ENCODE results near the gene UBE2E2.

The UBE2E2 gene

GRCh38 chr3:23457697-23458096 is 254.6 kb downstream of the UBE2E2 start:
- FAIRE-seq: no peak
- no peak for DNase-seq (ENCODE audit: insufficient read length)
- no peak for TF ChIP-seq POLR2AphosphoS5 (IDR thresholded peaks at IDR 0.05; ENCODE audit: low read depth, low read length)
- TF ChIP-seq TAF1 (IDR thresholded peaks at IDR 0.05; ENCODE audit: borderline replicate concordance, low read depth, low read length): no peak
- TF ChIP-seq POLR2A (IDR thresholded peaks at IDR 0.05; ENCODE audit: low read depth, low read length): no peak

DNA sequence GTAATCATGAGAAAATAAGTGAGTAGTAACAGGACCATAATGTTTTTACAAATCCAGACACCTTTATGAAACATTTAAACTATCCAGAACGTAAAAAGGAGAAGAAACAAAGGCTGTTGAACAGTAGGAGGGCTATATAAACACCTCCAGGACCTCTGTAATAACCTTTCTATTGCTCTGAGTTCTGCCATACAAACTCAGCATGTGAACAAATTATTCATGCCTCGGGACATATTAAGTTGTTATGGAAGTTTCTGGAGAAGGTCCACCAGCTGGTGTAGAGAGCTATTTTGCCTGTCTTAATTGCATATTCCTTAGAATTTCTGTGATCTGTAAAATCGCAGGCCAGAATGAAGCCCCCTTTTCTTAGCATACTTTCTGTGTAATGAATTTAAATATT is 256.3 kb downstream of the UBE2E2 start:
- FAIRE-seq: no peak
- no peak for TF ChIP-seq POLR2A (IDR thresholded peaks at IDR 0.05; ENCODE audit: low read depth, low read length)
- no peak for TF ChIP-seq POLR2AphosphoS5 (IDR thresholded peaks at IDR 0.05; ENCODE audit: low read depth, low read length)
- TF ChIP-seq TAF1 (IDR thresholded peaks at IDR 0.05; ENCODE audit: borderline replicate concordance, low read depth, low read length): no peak

DNA sequence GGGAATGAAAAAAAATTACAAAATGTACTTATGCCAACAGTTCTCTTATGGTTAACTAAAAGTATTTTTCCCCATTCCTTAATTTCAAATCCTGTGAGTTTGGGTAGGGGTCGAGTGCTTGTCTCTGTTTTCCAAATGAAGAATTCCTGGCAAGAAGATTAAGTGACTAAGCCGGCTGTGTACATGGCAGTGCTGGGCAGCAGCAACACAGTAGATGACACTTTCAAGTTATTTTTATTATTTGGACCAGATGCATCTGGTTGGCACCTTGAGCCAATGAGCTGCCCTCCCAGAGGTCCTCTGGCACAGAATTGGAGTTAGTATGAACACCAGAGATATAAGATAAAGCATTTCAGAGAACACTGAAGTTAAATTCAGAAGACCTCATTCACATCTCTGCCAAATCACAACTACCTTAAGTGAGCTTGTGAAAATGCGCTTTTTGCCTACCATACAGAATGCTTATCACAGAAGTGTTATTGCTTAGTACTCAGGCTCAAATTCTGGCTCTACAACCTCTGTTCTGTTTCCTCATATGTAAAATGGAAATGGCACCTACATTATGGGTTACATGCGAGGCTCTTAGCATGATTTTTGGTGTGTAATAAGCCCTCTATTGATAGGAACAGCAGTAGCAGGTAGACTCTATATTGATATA is 256.9 kb downstream of the UBE2E2 start:
- FAIRE-seq: no peak
- TF ChIP-seq POLR2AphosphoS5 (IDR thresholded peaks at IDR 0.05; ENCODE audit: low read depth, low read length): no peak
- no peak for TF ChIP-seq POLR2A (IDR thresholded peaks at IDR 0.05; ENCODE audit: low read depth, low read length)
- no peak for TF ChIP-seq TAF1 (IDR thresholded peaks at IDR 0.05; ENCODE audit: borderline replicate concordance, low read depth, low read length)
- DNase-seq (ENCODE audit: insufficient read length): no peak

More for the DNA sequence above, 256.3 kb downstream of the UBE2E2 start:
- DNase-seq (ENCODE audit: insufficient read length): no peak

GRCh38 chr3:23461069-23461468 is 257.9 kb downstream of the UBE2E2 start:
- TF ChIP-seq TAF1 (IDR thresholded peaks at IDR 0.05; ENCODE audit: borderline replicate concordance, low read depth, low read length) (no peak), POLR2AphosphoS5 (IDR thresholded peaks at IDR 0.05; ENCODE audit: low read depth, low read length) (no peak), POLR2A (IDR thresholded peaks at IDR 0.05; ENCODE audit: low read depth, low read length) (no peak)
- DNase-seq (ENCODE audit: insufficient read length) (no peak), FAIRE-seq (no peak)

GRCh38 chr3:23463791-23464190 is 260.7 kb downstream of the UBE2E2 start:
- FAIRE-seq: no peak
- no peak for DNase-seq (ENCODE audit: insufficient read length)

DNA sequence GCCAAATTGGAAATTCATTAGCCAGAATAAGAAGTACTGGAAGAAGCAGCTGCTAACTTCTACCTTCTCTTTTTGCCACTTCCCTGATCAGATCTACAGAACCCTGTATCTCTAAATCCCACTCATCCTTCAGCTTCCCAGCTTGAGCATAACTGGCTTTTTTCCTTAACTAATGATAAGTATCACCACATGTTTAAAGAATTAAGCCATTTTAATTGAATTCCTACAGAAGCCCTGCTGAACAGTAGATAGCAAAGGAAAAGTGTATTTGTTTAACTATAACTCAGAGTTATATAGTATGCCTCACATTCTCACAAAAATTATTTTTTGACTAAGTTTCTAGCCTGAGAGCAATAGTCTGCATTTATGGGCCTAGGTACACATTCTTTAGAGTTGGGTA is 262.4 kb downstream of the UBE2E2 start:
- FAIRE-seq (no peak), DNase-seq (ENCODE audit: insufficient read length) (no peak)
- no peak for TF ChIP-seq TAF1 (IDR thresholded peaks at IDR 0.05; ENCODE audit: borderline replicate concordance, low read depth, low read length)
- TF ChIP-seq POLR2A (IDR thresholded peaks at IDR 0.05; ENCODE audit: low read depth, low read length): no peak
- no peak for TF ChIP-seq POLR2AphosphoS5 (IDR thresholded peaks at IDR 0.05; ENCODE audit: low read depth, low read length)

More at GRCh38 chr3:23463791-23464190, 260.7 kb downstream of the UBE2E2 start:
- TF ChIP-seq POLR2A (IDR thresholded peaks at IDR 0.05; ENCODE audit: low read depth, low read length) (no peak), TAF1 (IDR thresholded peaks at IDR 0.05; ENCODE audit: borderline replicate concordance, low read depth, low read length) (no peak), POLR2AphosphoS5 (IDR thresholded peaks at IDR 0.05; ENCODE audit: low read depth, low read length) (no peak)

GRCh38 chr3:23468203-23468602 is 265.1 kb downstream of the UBE2E2 start:
- DNase-seq (ENCODE audit: insufficient read length) (no peak), FAIRE-seq (no peak)
- TF ChIP-seq POLR2A (IDR thresholded peaks at IDR 0.05; ENCODE audit: low read depth, low read length) (no peak), TAF1 (IDR thresholded peaks at IDR 0.05; ENCODE audit: borderline replicate concordance, low read depth, low read length) (no peak)

DNA sequence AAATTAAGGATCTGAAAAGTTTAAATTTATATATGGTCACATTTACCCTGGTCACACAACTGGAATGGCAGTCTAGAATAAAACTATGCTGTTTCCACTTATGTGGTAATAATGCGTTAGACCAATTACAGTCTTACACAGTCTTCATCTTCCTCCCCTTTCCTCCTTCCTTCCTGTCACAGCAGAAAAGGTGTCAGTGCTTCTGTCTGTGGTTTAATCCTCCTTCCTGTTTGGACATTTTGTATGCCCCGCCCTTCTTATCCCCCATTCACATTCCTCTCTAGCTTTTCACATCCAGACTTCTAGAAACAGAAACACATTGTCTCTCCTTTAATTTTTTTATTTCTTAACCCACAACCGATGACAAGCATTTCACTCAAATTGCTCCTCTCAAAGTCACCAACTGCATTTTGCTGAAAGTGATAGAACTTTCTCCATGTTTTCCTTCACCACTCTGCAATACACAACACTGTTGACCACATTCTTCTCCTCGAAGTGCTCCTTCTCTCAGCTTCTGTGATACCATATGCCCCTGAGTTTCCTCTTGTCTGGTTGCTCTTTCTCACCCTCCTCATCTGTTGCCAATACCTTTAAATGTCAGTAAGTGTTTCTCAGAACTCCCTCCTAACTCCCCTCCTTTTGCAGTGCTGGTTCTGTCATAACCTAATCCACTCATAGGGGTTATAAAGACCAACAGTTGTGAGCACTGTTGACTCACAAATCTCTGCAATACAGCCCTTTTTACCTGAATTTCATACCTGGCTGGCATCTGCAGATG is 271.6 kb downstream of the UBE2E2 start:
- DNase-seq (ENCODE audit: insufficient read length) (no peak), FAIRE-seq (peak; percentile 38)
- TF ChIP-seq POLR2AphosphoS5 (IDR thresholded peaks at IDR 0.05; ENCODE audit: low read depth, low read length): no peak
- TF ChIP-seq TAF1 (IDR thresholded peaks at IDR 0.05; ENCODE audit: borderline replicate concordance, low read depth, low read length): no peak
- no peak for TF ChIP-seq POLR2A (IDR thresholded peaks at IDR 0.05; ENCODE audit: low read depth, low read length)

GRCh38 chr3:23475446-23475845 is 272.3 kb downstream of the UBE2E2 start:
- FAIRE-seq (no peak), DNase-seq (ENCODE audit: insufficient read length) (no peak)
- TF ChIP-seq TAF1 (IDR thresholded peaks at IDR 0.05; ENCODE audit: borderline replicate concordance, low read depth, low read length) (no peak), POLR2A (IDR thresholded peaks at IDR 0.05; ENCODE audit: low read depth, low read length) (no peak), POLR2AphosphoS5 (IDR thresholded peaks at IDR 0.05; ENCODE audit: low read depth, low read length) (no peak)

DNA sequence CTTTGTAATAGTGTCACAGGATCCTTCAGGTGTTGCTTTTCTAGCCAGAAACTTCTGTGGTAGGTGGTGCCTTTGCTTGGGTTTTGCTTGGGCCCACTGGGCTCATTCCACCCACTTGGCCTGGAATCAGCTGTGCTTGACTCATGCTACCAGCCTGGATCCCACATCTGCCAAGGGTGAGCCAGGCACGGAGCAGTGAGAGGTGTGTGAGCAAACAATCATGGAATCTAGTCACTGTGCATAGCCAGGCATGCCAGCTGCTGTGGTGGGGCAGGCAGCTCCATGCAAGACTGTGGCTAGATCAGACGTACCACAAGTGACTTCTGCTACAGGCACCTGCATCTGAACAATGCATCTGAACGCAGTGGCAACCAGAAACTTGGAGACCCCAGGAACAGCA is 275.9 kb downstream of the UBE2E2 start:
- DNase-seq (ENCODE audit: insufficient read length): no peak
- TF ChIP-seq POLR2A (IDR thresholded peaks at IDR 0.05; ENCODE audit: low read depth, low read length) (no peak), POLR2AphosphoS5 (IDR thresholded peaks at IDR 0.05; ENCODE audit: low read depth, low read length) (no peak), TAF1 (IDR thresholded peaks at IDR 0.05; ENCODE audit: borderline replicate concordance, low read depth, low read length) (no peak)
- no peak for FAIRE-seq

DNA sequence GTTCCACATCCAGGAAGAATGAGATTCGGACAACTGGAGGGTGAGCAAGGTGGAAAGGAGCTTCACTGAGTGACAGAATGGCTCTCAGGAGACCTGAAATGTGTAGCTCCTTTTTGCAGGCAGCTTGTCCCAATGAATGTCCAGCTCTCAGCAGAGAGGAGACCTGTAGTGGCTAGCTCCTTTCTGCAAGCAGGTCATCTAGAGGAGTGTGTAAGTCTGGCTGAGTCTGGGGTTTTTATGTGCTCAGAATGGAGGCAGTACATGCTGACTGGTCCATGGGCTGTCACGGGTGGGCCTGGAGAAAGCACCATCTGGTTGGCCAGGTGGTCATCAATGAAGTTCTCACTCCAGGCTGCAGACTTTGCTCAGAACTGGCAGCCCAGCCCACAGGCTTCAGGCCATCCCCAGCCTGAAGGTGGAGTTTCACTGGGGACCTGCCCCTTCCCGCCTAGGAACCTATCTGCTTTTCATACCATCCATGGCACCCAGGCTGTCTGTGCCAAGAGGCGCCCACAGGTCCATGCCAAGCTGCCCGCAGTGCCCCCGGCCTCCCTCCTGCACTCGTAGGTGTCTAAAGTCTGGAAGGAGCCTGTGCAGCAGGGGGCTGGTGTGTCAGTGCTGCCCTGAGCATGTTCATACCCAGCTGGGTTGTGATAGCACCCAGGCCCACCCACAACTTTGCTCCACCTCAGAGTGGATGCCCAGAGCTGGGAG is 276.6 kb downstream of the UBE2E2 start:
- DNase-seq (ENCODE audit: insufficient read length) (no peak), FAIRE-seq (no peak)
- no peak for TF ChIP-seq POLR2A (IDR thresholded peaks at IDR 0.05; ENCODE audit: low read depth, low read length)
- no peak for TF ChIP-seq TAF1 (IDR thresholded peaks at IDR 0.05; ENCODE audit: borderline replicate concordance, low read depth, low read length)
- no peak for TF ChIP-seq POLR2AphosphoS5 (IDR thresholded peaks at IDR 0.05; ENCODE audit: low read depth, low read length)
